Measurements from ENCODE around the gene CLDN5. TPM values are rescaled to one million over a fixed set of nuclear protein-coding genes. Genes with fewer than 3 reads are reported as not detected.

The CLDN5 gene
- total and polyA plus RNA-seq, 2 of the 4 experiments (the other 2 are of a cell fraction) = 0.18 to 0.21 TPM

- H2AK5ac ChIP-seq (ENCODE audit: low read depth, low read length) = no peak overlapping the region
- in situ Hi-C loops (cut with MboI; ENCODE audit: low sequenced_read_pairs) (no loop called here), dilution Hi-C loops (cut with HindIII; ENCODE audit: low sequenced_read_pairs, unreplicated experiment) (no loop called here), intact Hi-C loops (cut with micrococcal nuclease) (no loop called here)
- ChIA-PET CTCF (no interaction called here), POLR2A (ENCODE audit: unreplicated experiment) (no interaction called here)
- no peak overlapping the region for H3K9ac ChIP-seq (ENCODE audit: low read depth, low read length)
- H2AK9ac ChIP-seq (replicated peaks; ENCODE audit: low read depth, low read length, poor library complexity) = no peak overlapping the region
- no peaks in the 10 kb centered on the region for H3K79me1 ChIP-seq (ENCODE audit: low read depth in 1 of 2, low read length in 2 of 2)
- H4K8ac ChIP-seq (ENCODE audit: low read depth in 2 of 2, low read length in 2 of 2) = no peak overlapping the region
- peaks cover 8% of the 10 kb centered on the region; the same call in 1 of the 2 replicates for H3K27me3 ChIP-seq (ENCODE audit: control insufficient read depth, insufficient read depth, low read length)
- H3K9me3 ChIP-seq (ENCODE audit: control insufficient read depth, insufficient read depth, low read length) = no peaks in the 10 kb centered on the region
- no peak overlapping the region for H4K91ac ChIP-seq (ENCODE audit: insufficient read depth, low read depth, low read length)
- BruUV-seq (replicated peaks) = no TSS peak
- no peak overlapping the region for H3K4me3 ChIP-seq (ENCODE audit: insufficient read depth, low read depth, low read length)
- no peak overlapping the region for H2BK15ac ChIP-seq (ENCODE audit: low read depth, low read length)
- no peak overlapping the region for H2BK5ac ChIP-seq (ENCODE audit: low read depth, low read length, poor library complexity, severe bottlenecking)
- H4K20me1 ChIP-seq (ENCODE audit: insufficient read depth, low read length) = peaks cover 4% of the 10 kb centered on the region
- H3K27ac ChIP-seq (ENCODE audit: insufficient read depth, low read length) = no peak overlapping the region
- no peak overlapping the region for H3K23ac ChIP-seq (ENCODE audit: low read depth, low read length)
- no peaks in the 10 kb centered on the region for H3K9me1 ChIP-seq (ENCODE audit: insufficient read depth, low read length)
- H2BK20ac ChIP-seq (ENCODE audit: low read depth, low read length) = no peak overlapping the region
- H3K4ac ChIP-seq (ENCODE audit: low read depth, low read length) = no peak overlapping the region
- DNase-seq = no peak
- TF ChIP-seq RAD21 (IDR thresholded peaks at IDR 0.05; ENCODE audit: low read length) (no peak), CTCF (conservative IDR thresholded peaks at IDR 0.05; ENCODE audit: low read depth, low read length) (no peak), NFE2L2 (IDR thresholded peaks at IDR 0.05; ENCODE audit: low read depth, low read length) (no peak), RFX5 (IDR thresholded peaks at IDR 0.05; ENCODE audit: low read depth, low read length) (no peak), MAFK (IDR thresholded peaks at IDR 0.05; ENCODE audit: low read depth, low read length) (no peak), RCOR1 (IDR thresholded peaks at IDR 0.05; ENCODE audit: insufficient replicate concordance, low read length) (no peak), CHD1 (IDR thresholded peaks at IDR 0.05; ENCODE audit: low read depth, low read length) (no peak)
- no peak overlapping the region for H4K5ac ChIP-seq (ENCODE audit: low read depth, low read length)
- no peak overlapping the region for H3K4me2 ChIP-seq (ENCODE audit: low read depth, low read length)
- H3K18ac ChIP-seq (ENCODE audit: low read depth, low read length) = no peak overlapping the region
- no peaks in the 10 kb centered on the region for H3K36me3 ChIP-seq (ENCODE audit: control insufficient read depth, insufficient read depth, low read length)
- no peak overlapping the region for H3K56ac ChIP-seq (ENCODE audit: extremely low read depth, insufficient read depth, low read length)
- H3K4me1 ChIP-seq (ENCODE audit: control insufficient read depth, insufficient read depth, low read length) = no peaks in the 10 kb centered on the region; the same call in 1 of the 2 replicates
- no peak overlapping the region for H3K14ac ChIP-seq (replicated peaks; ENCODE audit: low read depth, low read length)
- H2AFZ ChIP-seq (replicated peaks; ENCODE audit: low read length, poor library complexity) = no peak overlapping the region
- WGBS, 2 experiments (ENCODE audit: extremely low coverage in 2 of 2, insufficient read length in 1 of 2) = 63% methylated on average over 2 of the region's 10 CpGs; no CpG with 5 or more reads in 1 of the 2 experiments
- H2BK120ac ChIP-seq (ENCODE audit: low read depth, low read length) = no peak overlapping the region
- ATAC-seq (ENCODE audit: low read depth) = no peak
Measured at GRCh38 chr22:19518635-19519034, 5.6 kb downstream of the CLDN5 start.
